Breast epithelium (tissue), 3 donors: ENCODE measurements around the gene CNNM2.

ENCODE experiments used
- CTCF ChIP-seq, 3 donors: fragments of 450-650 bp; IDR thresholded peaks; one replicate each; pipeline ENCODE4 v1.5.1; 2016 to 2017; ENCODE audit warnings: antibody characterized with exemption in 3 of 3, mild to moderate bottlenecking in 3 of 3, moderate library complexity in 3 of 3
- POLR2A ChIP-seq: fragments of 450-650 bp; IDR thresholded peaks from one replicate; pipeline ENCODE4 v1.6.1; 2016; ENCODE audit warnings: antibody characterized with exemption, mild to moderate bottlenecking, moderate library complexity
- POLR2AphosphoS5 ChIP-seq, 3 donors: sonication (generic); formaldehyde crosslinking; IDR thresholded peaks; one replicate each; pipeline ENCODE4 v1.6.1; 2017; ENCODE audit warnings: antibody characterized with exemption in 3 of 3

- TF ChIP-seq POLR2A (no peak), CTCF (IDR thresholded peaks at IDR 0.05) (no peak), POLR2AphosphoS5 (IDR thresholded peaks at IDR 0.05) (no peak)
Measured at GRCh38 chr10:103054621-103055020, 136.5 kb downstream of the CNNM2 start.
